ENCODE results near the gene FGF19. TPM values are rescaled to one million over a fixed set of nuclear protein-coding genes. Genes with fewer than 3 reads are reported as not detected.

Gene FGF19
- total and polyA plus RNA-seq, 2 donors (not counting 1 experiment from before 2014, with no cell fraction given) = not detected

- Histone ChIP-seq H3K27ac (ENCODE audit: insufficient read depth, low read length) (no peak overlapping the region), H3K4me3 (replicated peaks in 1 of 4; ENCODE audit: control extremely low read depth in 1 of 4, insufficient read depth in 1 of 4, low read depth in 3 of 4, low read length in 4 of 4) (no peak overlapping the region), H3K9me3 (ENCODE audit: control insufficient read depth, insufficient read depth, low read depth, low read length) (no peaks in the 10 kb centered on the region), H3K4me1 (ENCODE audit: control insufficient read depth, extremely low read depth, insufficient read depth, low read length) (no peaks in the 10 kb centered on the region), H3K4me2 (ENCODE audit: extremely low read depth, insufficient read depth, low read length) (no peak overlapping the region), H3K27me3 (ENCODE audit: control insufficient read depth, insufficient read depth, low read length) (no peaks in the 10 kb centered on the region), H2AFZ (ENCODE audit: low read length) (no peak overlapping the region), H3K79me2 (ENCODE audit: control insufficient read depth, insufficient read depth, low read length) (peaks cover 24% of the 10 kb centered on the region), H4K20me1 (ENCODE audit: control insufficient read depth, extremely low read depth, insufficient read depth, low read length) (no peaks in the 10 kb centered on the region), H3K9ac (ENCODE audit: insufficient read depth, low read length) (no peak overlapping the region), H3K36me3 (ENCODE audit: control insufficient read depth, insufficient read depth, low read length) (peaks cover 44% of the 10 kb centered on the region)
- TF ChIP-seq EZH2 (IDR thresholded peaks at IDR 0.05; ENCODE audit: low read length, missing control alignments) (no peak), CTCF (conservative IDR thresholded peaks at IDR 0.05 in 1 of 2, IDR thresholded peaks at IDR 0.05 in 1 of 2; ENCODE audit: low read depth in 1 of 2, low read length in 2 of 2) (no peak)
- no peak for DNase-seq (ENCODE audit: low read depth in 2 of 2)
Observed at GRCh38 chr11:69652999-69653398, 50.8 kb downstream of the FGF19 start.

GRCh38 chr11:69651834-69652620 lies 51.8 kb downstream of the FGF19 start:
- Histone ChIP-seq H3K27ac (ENCODE audit: insufficient read depth, low read length) (no peak overlapping the region), H3K4me1 (ENCODE audit: control insufficient read depth, extremely low read depth, insufficient read depth, low read length) (no peaks in the 10 kb centered on the region), H3K36me3 (ENCODE audit: control insufficient read depth, insufficient read depth, low read length) (peaks cover 54% of the 10 kb centered on the region), H4K20me1 (ENCODE audit: control insufficient read depth, extremely low read depth, insufficient read depth, low read length) (no peaks in the 10 kb centered on the region), H3K4me2 (ENCODE audit: extremely low read depth, insufficient read depth, low read length) (no peak overlapping the region), H3K9ac (ENCODE audit: insufficient read depth, low read length) (no peak overlapping the region), H3K4me3 (replicated peaks in 1 of 4; ENCODE audit: control extremely low read depth in 1 of 4, insufficient read depth in 1 of 4, low read depth in 3 of 4, low read length in 4 of 4) (no peak overlapping the region), H3K27me3 (ENCODE audit: control insufficient read depth, insufficient read depth, low read length) (no peaks in the 10 kb centered on the region), H3K79me2 (ENCODE audit: control insufficient read depth, insufficient read depth, low read length) (peaks cover 34% of the 10 kb centered on the region), H2AFZ (ENCODE audit: low read length) (no peak overlapping the region), H3K9me3 (ENCODE audit: control insufficient read depth, insufficient read depth, low read depth, low read length) (no peaks in the 10 kb centered on the region)
- TF ChIP-seq CTCF (conservative IDR thresholded peaks at IDR 0.05 in 1 of 2, IDR thresholded peaks at IDR 0.05 in 1 of 2; ENCODE audit: low read depth in 1 of 2, low read length in 2 of 2) = no peak
- no peak for TF ChIP-seq EZH2 (IDR thresholded peaks at IDR 0.05; ENCODE audit: low read length, missing control alignments)
- no peak for DNase-seq (ENCODE audit: low read depth in 2 of 2)

GRCh38 chr11:69650832-69651344 lies 52.9 kb downstream of the FGF19 start:
- no peak for DNase-seq (ENCODE audit: low read depth in 2 of 2)
- TF ChIP-seq EZH2 (IDR thresholded peaks at IDR 0.05; ENCODE audit: low read length, missing control alignments) (no peak), CTCF (conservative IDR thresholded peaks at IDR 0.05 in 1 of 2, IDR thresholded peaks at IDR 0.05 in 1 of 2; ENCODE audit: low read depth in 1 of 2, low read length in 2 of 2) (no peak)
- Histone ChIP-seq H2AFZ (ENCODE audit: low read length) (no peak overlapping the region), H3K27me3 (ENCODE audit: control insufficient read depth, insufficient read depth, low read length) (no peaks in the 10 kb centered on the region), H3K9ac (ENCODE audit: insufficient read depth, low read length) (no peak overlapping the region), H3K9me3 (ENCODE audit: control insufficient read depth, insufficient read depth, low read depth, low read length) (no peaks in the 10 kb centered on the region), H3K4me1 (ENCODE audit: control insufficient read depth, extremely low read depth, insufficient read depth, low read length) (peaks cover 4% of the 10 kb centered on the region), H4K20me1 (ENCODE audit: control insufficient read depth, extremely low read depth, insufficient read depth, low read length) (no peaks in the 10 kb centered on the region), H3K4me2 (ENCODE audit: extremely low read depth, insufficient read depth, low read length) (no peak overlapping the region), H3K4me3 (replicated peaks in 1 of 4; ENCODE audit: control extremely low read depth in 1 of 4, insufficient read depth in 1 of 4, low read depth in 3 of 4, low read length in 4 of 4) (no peak overlapping the region), H3K36me3 (ENCODE audit: control insufficient read depth, insufficient read depth, low read length) (peaks cover 61% of the 10 kb centered on the region), H3K27ac (ENCODE audit: insufficient read depth, low read length) (no peak overlapping the region), H3K79me2 (ENCODE audit: control insufficient read depth, insufficient read depth, low read length) (peaks cover 46% of the 10 kb centered on the region)

Data from fibroblast of lung (primary cell).